Panc1 (cell line): Measurements from ENCODE around the gene ANKRD36.
"Not testable (repeated sequence)": the region's sequence is repeated elsewhere in the genome, so short reads cannot be mapped to it uniquely, and the experiment has no call there.

Source experiments
- POLR2AphosphoS5 ChIP-seq: IDR thresholded peaks from 2 replicates; pipeline ENCODE4 v1.6.1; 2012; ENCODE audit warnings: mild to moderate bottlenecking, low read depth, low read length, moderate library complexity
- TCF7L2 ChIP-seq: IDR thresholded peaks from 2 replicates; pipeline ENCODE4 v1.6.1; 2011; ENCODE audit warnings: mild to moderate bottlenecking, low read depth, low read length, inconsistent platforms
- TF ChIP-seq, protein P1 (sequence below): fragments of 450-650 bp; IDR thresholded peaks from 2 replicates; pipeline ENCODE4 v1.5.1; 2017; ENCODE audit warnings: mild to moderate bottlenecking
- TF ChIP-seq, protein P2 (sequence below), 2 experiments: IDR thresholded peaks; 2 replicates each; pipeline ENCODE4 v1.6.1; 2011 to 2012; ENCODE audit warnings: low read depth in 2 of 2, control low read depth in 1 of 2, low read length in 1 of 2, mild to moderate bottlenecking in 1 of 2, moderate library complexity in 1 of 2; ENCODE audit not compliant: insufficient read depth in 1 of 2

DNA sequence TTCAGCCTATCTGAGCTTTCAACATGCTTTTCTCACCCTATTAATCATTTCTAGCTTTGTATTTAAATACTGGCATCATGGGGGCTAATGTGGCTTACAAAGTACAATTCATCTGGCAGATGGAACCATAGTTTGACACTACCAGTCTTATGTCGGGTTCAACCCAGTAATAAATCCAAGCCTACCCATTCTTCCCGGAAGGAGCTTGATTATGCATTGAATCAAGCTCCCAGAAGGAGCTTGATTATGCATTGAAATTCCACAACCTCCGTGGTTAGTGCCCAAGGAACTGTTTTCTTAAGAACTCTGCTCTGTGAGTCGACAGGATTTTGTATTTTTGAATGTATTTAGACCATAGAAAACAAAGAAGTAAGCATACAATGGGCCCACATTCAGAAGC is 148.2 kb downstream of the ANKRD36 start:
- TF ChIP-seq, protein P1, sequence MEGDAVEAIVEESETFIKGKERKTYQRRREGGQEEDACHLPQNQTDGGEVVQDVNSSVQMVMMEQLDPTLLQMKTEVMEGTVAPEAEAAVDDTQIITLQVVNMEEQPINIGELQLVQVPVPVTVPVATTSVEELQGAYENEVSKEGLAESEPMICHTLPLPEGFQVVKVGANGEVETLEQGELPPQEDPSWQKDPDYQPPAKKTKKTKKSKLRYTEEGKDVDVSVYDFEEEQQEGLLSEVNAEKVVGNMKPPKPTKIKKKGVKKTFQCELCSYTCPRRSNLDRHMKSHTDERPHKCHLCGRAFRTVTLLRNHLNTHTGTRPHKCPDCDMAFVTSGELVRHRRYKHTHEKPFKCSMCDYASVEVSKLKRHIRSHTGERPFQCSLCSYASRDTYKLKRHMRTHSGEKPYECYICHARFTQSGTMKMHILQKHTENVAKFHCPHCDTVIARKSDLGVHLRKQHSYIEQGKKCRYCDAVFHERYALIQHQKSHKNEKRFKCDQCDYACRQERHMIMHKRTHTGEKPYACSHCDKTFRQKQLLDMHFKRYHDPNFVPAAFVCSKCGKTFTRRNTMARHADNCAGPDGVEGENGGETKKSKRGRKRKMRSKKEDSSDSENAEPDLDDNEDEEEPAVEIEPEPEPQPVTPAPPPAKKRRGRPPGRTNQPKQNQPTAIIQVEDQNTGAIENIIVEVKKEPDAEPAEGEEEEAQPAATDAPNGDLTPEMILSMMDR: not testable (repeated sequence)
- TF ChIP-seq, protein P2, sequence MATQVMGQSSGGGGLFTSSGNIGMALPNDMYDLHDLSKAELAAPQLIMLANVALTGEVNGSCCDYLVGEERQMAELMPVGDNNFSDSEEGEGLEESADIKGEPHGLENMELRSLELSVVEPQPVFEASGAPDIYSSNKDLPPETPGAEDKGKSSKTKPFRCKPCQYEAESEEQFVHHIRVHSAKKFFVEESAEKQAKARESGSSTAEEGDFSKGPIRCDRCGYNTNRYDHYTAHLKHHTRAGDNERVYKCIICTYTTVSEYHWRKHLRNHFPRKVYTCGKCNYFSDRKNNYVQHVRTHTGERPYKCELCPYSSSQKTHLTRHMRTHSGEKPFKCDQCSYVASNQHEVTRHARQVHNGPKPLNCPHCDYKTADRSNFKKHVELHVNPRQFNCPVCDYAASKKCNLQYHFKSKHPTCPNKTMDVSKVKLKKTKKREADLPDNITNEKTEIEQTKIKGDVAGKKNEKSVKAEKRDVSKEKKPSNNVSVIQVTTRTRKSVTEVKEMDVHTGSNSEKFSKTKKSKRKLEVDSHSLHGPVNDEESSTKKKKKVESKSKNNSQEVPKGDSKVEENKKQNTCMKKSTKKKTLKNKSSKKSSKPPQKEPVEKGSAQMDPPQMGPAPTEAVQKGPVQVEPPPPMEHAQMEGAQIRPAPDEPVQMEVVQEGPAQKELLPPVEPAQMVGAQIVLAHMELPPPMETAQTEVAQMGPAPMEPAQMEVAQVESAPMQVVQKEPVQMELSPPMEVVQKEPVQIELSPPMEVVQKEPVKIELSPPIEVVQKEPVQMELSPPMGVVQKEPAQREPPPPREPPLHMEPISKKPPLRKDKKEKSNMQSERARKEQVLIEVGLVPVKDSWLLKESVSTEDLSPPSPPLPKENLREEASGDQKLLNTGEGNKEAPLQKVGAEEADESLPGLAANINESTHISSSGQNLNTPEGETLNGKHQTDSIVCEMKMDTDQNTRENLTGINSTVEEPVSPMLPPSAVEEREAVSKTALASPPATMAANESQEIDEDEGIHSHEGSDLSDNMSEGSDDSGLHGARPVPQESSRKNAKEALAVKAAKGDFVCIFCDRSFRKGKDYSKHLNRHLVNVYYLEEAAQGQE (IDR thresholded peaks at IDR 0.05; ENCODE audit: insufficient read depth in 1 of 2, low read depth in 2 of 2, low read length in 1 of 2): not testable (repeated sequence)
- not testable (repeated sequence) for TF ChIP-seq POLR2AphosphoS5, TCF7L2
